Stimulated activated CD8-positive, alpha-beta memory T cell treated with anti-CD3 and anti-CD28 coated beads, Interleukin-12 subunit alpha, Interleukin-12 subunit beta, amount 100 ng/mL, for 24 hours (primary cell): ENCODE measurements around the gene SHKBP1.
A peak's percentile ranks its signal among the peaks of the same experiment; 100 is the strongest.

ENCODE experiments used
- DNase-seq: peaks from one replicate; pipeline ENCODE4 v3.0.0-alpha.2; 2020; ENCODE audit errors: extremely low read depth

The SHKBP1 gene

GRCh38 chr19:40601134-40601974 is 24.7 kb downstream of the SHKBP1 start, which contains the start of gene LTBP4:
Gene LTBP4, plus strand, starts transcription at chr19:40601369. Its CDS starts 19 bp downstream, at chr19:40601388.
- no peak for DNase-seq

GRCh38 chr19:40603071-40603388 is 26.4 kb downstream of the SHKBP1 start:
- no peak for DNase-seq

- DNase-seq: peak; percentile 88
Observed at GRCh38 chr19:40603389-40604170, 26.9 kb downstream of the SHKBP1 start.

- no peak for DNase-seq
Observed at GRCh38 chr19:40604171-40604646, 27.5 kb downstream of the SHKBP1 start.

- no peak for DNase-seq
Observed at GRCh38 chr19:40604647-40605215, 28.1 kb downstream of the SHKBP1 start.

GRCh38 chr19:40605216-40605971 is 28.7 kb downstream of the SHKBP1 start:
- DNase-seq: peak; percentile 42

- DNase-seq: no peak
Observed at GRCh38 chr19:40607311-40608239, 30.9 kb downstream of the SHKBP1 start.

GRCh38 chr19:40608240-40608621 is 31.6 kb downstream of the SHKBP1 start:
- DNase-seq: no peak

- no peak for DNase-seq
Observed at GRCh38 chr19:40608957-40609356, 32.3 kb downstream of the SHKBP1 start.

- peak; percentile 77 for DNase-seq
Observed at GRCh38 chr19:40609561-40610395, 33.1 kb downstream of the SHKBP1 start.

GRCh38 chr19:40610396-40611064 is 33.9 kb downstream of the SHKBP1 start:
- DNase-seq: no peak

- DNase-seq: no peak
Observed at GRCh38 chr19:40611096-40611495, 34.4 kb downstream of the SHKBP1 start.

- DNase-seq: no peak
Observed at GRCh38 chr19:40611900-40612698, 35.4 kb downstream of the SHKBP1 start.

GRCh38 chr19:40612831-40613689 is 36.4 kb downstream of the SHKBP1 start:
- DNase-seq: peak; percentile 54

GRCh38 chr19:40613690-40614621 is 37.3 kb downstream of the SHKBP1 start:
- DNase-seq: peak; percentile 75
